OCI-LY1 (cell line): ENCODE measurements around the gene ADORA2A.

ENCODE experiments used
- EZH2 ChIP-seq: fragments of 200-600 bp; sonication (generic), shearing (Covaris generic); IDR thresholded peaks from 2 replicates; pipeline ENCODE4 v1.8.0; 2017; ENCODE audit warnings: borderline replicate concordance, mixed run types, mild to moderate bottlenecking, antibody characterized with exemption, low read length, moderate library complexity, mixed read lengths
- TF ChIP-seq, protein P1 (sequence below): fragments of 200-600 bp; sonication (generic), shearing (Covaris generic); IDR thresholded peaks from 2 replicates; pipeline ENCODE4 v1.5.1; 2017; ENCODE audit warnings: mild to moderate bottlenecking, antibody characterized with exemption, low read length, moderate library complexity, mixed read lengths

DNA sequence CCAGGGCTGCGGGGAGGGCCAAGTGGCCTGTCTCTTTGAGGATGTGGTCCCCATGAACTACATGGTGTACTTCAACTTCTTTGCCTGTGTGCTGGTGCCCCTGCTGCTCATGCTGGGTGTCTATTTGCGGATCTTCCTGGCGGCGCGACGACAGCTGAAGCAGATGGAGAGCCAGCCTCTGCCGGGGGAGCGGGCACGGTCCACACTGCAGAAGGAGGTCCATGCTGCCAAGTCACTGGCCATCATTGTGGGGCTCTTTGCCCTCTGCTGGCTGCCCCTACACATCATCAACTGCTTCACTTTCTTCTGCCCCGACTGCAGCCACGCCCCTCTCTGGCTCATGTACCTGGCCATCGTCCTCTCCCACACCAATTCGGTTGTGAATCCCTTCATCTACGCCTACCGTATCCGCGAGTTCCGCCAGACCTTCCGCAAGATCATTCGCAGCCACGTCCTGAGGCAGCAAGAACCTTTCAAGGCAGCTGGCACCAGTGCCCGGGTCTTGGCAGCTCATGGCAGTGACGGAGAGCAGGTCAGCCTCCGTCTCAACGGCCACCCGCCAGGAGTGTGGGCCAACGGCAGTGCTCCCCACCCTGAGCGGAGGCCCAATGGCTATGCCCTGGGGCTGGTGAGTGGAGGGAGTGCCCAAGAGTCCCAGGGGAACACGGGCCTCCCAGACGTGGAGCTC, 13.5 kb downstream of the ADORA2A start:
- TF ChIP-seq, protein P1, sequence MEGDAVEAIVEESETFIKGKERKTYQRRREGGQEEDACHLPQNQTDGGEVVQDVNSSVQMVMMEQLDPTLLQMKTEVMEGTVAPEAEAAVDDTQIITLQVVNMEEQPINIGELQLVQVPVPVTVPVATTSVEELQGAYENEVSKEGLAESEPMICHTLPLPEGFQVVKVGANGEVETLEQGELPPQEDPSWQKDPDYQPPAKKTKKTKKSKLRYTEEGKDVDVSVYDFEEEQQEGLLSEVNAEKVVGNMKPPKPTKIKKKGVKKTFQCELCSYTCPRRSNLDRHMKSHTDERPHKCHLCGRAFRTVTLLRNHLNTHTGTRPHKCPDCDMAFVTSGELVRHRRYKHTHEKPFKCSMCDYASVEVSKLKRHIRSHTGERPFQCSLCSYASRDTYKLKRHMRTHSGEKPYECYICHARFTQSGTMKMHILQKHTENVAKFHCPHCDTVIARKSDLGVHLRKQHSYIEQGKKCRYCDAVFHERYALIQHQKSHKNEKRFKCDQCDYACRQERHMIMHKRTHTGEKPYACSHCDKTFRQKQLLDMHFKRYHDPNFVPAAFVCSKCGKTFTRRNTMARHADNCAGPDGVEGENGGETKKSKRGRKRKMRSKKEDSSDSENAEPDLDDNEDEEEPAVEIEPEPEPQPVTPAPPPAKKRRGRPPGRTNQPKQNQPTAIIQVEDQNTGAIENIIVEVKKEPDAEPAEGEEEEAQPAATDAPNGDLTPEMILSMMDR, result no peak
- TF ChIP-seq EZH2, result no peak
